SU-DHL-6 (cell line): ENCODE data around the gene TMED3.

ENCODE experiments used
- CTCF ChIP-seq: fragments of 200-600 bp; sonication (generic); IDR thresholded peaks from one replicate; pipeline ENCODE4 v1.5.1; 2017; ENCODE audit warnings: antibody characterized with exemption, mild to moderate bottlenecking, low read length, moderate library complexity; ENCODE audit not compliant: insufficient read depth, poor library complexity, severe bottlenecking
- EZH2phosphoT487 ChIP-seq: fragments of 200-600 bp; sonication (generic), shearing (Covaris generic); conservative IDR thresholded peaks from 2 replicates; pipeline ENCODE4 v1.6.1; 2018; ENCODE audit warnings: mild to moderate bottlenecking, antibody characterized with exemption, low read length, moderate library complexity, mixed read lengths

- TF ChIP-seq CTCF (no peak), EZH2phosphoT487 (no peak)
These were observed 11.6 kb upstream of the TMED3 start for GRCh38 chr15:79299126-79299840.
